Left forelimb (tissue), 1 donor: ENCODE data around the gene EVX2.

Experiments used
- DNase-seq: peaks from one replicate; pipeline ENCODE4 v3.0.0-alpha.2; 2018; ENCODE audit warnings: low spot score

EVX2 gene

GRCh38 chr2:176107731-176108181, 24.0 kb upstream of the EVX2 start:
- no peak for DNase-seq

GRCh38 chr2:176106581-176107539, 23.1 kb upstream of the EVX2 start, which contains the start of gene HOXD11:
Gene HOXD11 (plus strand): TSS chr2:176107280. CDS start chr2:176107356, 76 bp downstream.
- DNase-seq = no peak

DNA sequence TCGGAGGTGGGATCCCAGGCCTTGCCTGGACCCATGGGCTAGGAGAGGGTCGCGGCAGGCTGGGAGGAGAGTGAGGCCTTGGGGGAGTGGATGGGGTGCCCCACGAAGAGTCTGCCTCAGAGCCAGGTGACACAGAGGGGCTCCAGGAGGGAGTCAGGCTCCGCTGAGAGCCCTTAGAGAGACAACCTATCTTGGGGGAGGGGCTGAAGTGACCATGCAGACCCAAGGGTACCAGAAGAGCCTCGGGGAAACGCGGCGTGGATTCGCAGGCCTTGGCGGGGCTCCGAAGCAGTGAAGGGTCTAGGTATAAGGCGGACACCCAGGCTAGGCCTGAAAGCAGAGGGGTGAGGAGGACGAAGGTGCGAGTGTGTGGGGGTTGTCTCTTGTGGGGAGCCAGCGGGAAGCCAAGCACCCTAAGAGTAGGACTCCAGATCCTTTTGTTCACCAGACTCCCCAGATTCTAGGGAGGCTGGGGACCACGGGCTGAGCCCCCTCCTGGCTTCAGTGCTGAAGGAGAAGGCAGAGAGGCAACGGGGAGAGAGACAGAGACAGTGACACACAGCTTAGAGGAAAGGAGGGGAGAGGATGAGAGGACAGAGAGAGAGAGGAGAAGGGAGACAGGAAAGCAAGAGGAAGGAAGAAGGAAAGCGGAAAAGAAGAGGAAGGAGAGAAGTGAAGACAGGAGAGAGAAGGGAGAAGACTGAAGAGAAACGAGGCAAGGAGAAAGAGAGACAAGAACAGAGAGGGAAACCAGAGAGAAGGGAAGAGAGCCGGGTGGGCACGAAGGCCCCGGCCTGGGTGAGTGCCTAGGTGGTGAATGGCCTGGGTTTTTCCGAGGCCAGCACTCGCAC, 22.2 kb upstream of the EVX2 start:
- no peak for DNase-seq

DNA sequence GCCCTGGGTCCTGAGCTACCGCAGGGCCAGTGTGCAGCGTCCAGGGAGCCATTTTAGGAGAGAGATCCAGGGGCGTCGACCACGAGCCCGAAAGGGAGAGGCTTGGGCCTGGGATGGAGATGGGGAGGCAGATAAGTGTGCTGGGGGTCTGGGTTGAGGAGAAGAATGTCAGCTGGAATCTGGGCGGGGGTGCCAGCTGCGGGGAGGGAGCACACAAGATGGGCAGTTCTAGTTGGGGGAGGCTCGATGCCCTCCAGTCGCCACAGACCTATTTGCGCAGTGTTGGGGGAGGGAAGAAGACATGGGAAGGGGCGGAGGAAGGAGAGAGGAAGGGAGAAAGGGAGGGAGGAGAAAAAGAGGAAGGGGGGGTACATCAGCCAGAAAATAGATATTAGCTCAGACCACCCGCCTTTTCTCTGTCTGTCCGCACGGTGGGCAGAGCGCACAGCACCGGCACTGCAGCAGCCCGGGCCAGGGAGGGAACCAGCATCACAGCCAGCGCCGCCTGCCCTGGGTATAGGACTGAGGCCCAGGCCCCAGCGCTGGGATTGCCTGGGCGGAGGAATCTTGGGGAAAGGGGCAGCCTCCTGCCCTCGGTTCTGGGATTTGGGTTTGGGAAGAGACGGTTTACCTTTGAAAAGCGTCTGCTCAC, 21.4 kb upstream of the EVX2 start:
- DNase-seq = no peak

- DNase-seq = no peak
These were observed 20.7 kb upstream of the EVX2 start for GRCh38 chr2:176104316-176105077.

DNA sequence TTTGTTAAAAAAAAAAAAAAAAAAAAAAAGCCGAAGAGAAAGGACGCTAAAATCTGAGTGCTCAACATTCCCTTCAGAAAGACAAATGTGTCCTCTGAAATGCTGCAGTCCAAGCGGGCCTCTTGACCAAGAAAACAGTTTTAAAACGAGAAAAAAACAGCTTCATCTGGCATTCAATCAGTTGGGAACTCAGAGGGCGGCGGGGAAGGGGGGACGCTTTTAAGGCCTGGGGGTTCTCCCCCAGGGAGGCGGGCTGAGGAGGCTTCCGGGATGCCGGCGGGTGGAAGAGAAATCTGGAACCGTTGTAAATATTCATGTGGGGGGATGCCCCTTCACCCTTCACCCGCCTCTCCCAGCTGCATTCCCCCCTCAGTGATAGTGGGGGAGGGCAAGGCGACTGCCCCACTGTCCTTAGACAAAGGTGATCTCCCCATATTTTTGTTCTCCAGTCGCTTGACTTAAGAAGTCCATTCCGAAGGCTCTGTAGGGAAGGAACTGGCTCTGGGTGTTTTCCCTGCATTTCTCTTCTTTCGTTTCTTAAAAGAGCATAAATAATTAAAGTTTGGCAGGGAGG, 20.1 kb upstream of the EVX2 start:
- DNase-seq = no peak

- DNase-seq = no peak
These were observed 19.4 kb upstream of the EVX2 start for GRCh38 chr2:176103194-176103593.

GRCh38 chr2:176102309-176102866, 18.6 kb upstream of the EVX2 start:
- DNase-seq = no peak

GRCh38 chr2:176101842-176102241, 18.1 kb upstream of the EVX2 start:
- DNase-seq = no peak

DNA sequence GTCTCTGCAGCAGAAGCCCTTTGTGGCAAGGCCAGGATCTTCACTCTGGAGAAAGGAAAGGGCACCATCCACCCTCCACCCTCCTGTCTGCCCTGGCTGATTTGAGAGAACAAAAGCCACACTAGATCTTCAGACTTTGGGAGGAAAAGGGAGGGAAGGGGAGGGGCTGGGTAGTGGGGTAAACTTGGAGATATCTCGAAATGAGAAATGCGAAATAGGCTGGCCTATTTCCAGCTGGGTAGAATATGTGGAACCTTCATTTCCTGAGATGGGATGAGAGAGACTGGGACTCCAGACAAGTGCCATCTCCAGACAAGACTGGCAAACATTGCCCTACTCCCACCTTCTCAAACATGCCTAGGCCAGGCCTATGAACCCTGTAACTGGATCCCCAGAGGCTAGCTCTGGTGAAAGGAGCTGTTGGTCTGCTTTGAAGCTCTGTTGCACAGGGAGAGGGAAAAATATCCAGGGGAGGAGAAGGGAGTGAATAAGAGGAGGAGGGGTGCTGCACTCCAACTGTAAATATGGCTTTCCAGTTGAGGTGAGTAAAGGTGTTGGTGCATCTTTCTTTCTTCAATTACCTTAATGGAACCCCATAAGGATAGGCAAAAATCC, 17.6 kb upstream of the EVX2 start:
- no peak for DNase-seq

GRCh38 chr2:176100547-176101140, 16.9 kb upstream of the EVX2 start:
- peak; percentile 65 for DNase-seq

DNA sequence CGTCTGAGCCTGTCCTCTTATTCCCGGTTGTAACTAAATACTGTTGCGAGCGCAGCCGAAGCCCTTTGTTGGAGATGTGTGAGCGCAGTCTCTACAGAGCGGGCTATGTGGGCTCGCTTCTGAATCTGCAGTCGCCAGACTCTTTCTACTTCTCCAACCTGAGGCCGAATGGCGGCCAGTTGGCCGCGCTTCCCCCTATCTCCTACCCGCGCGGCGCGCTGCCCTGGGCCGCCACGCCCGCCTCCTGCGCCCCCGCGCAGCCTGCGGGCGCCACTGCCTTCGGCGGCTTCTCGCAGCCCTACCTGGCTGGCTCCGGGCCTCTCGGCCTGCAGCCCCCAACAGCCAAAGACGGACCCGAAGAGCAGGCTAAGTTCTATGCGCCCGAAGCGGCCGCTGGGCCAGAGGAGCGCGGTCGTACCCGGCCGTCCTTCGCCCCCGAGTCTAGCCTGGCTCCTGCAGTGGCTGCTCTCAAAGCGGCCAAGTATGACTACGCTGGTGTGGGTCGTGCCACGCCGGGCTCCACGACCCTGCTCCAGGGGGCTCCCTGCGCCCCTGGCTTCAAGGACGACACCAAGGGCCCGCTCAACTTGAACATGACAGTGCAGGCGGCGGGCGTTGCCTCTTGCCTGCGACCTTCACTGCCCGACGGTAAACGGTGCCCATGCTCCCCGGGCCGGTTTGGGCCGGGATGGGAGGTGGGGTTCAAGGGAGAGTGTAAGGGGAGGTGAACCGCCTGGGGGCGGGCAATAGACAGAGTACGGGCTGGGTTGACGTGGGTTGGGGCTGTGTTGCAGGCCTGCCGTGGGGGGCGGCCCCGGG, 16.2 kb upstream of the EVX2 start, which contains the start of gene HOXD12:
Gene HOXD12, plus strand, starts transcription at position 68 of the 819 bp plus-strand sequence. Its CDS starts 7 bp downstream, at position 75.
- peak; percentile 72 for DNase-seq

DNA sequence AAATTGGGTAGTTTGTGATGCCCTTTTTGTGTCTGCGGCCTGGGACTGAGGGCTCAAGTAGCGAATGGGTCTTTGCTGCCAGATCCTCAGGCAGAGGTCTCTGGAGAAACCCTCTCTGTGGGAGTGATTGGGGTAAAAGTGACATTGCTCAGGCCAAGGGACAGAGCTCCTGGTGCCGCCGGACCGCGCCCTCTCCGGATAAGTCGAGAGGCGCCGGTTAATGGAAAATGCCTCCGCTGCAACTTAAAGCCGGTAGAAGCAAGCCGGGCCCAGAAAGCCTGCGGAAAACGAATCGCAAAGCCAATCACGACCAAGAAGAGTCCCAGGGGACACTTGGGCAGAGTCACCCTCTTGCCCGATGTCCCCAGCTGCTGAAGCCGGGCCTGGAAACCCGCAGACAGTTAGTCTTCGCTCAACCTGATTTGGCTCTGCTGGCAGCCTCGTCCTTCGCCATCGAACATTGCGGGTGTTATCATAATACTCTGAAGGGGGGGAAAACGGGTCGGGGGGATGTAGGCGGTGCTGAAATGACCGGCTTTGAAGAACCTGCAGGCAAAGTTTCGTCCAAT, 15.5 kb upstream of the EVX2 start:
- peak; percentile 70 for DNase-seq

- DNase-seq = peak; percentile 69
These were observed 14.8 kb upstream of the EVX2 start for GRCh38 chr2:176098366-176099158.

- no peak for DNase-seq
These were observed 14.1 kb upstream of the EVX2 start for GRCh38 chr2:176097820-176098365.

GRCh38 chr2:176096986-176097819, 13.4 kb upstream of the EVX2 start:
- peak; percentile 82 for DNase-seq
